Measurements from ENCODE around the gene GIPC2.
"Not testable (repeated sequence)": the region's sequence is repeated elsewhere in the genome, so short reads cannot be mapped to it uniquely, and the experiment has no call there.

The GIPC2 gene

GRCh38 chr1:78104322-78104721 lies 58.6 kb downstream of the GIPC2 start:
- Histone ChIP-seq H3K27me3 (no peaks in the 10 kb centered on the region), H3K4me3 (ENCODE audit: low read depth, low read length) (no peak overlapping the region), H3K36me3 (no peaks in the 10 kb centered on the region), H3K4me1 (no peaks in the 10 kb centered on the region), H3K9me3 (no peaks in the 10 kb centered on the region)
- TF ChIP-seq CTCF (IDR thresholded peaks at IDR 0.05; ENCODE audit: low read depth, low read length), result no peak
- no peak for DNase-seq

GRCh38 chr1:78109659-78110058 lies 63.9 kb downstream of the GIPC2 start:
- H3K4me3 ChIP-seq (ENCODE audit: low read depth, low read length); DNase-seq; H3K9me3 ChIP-seq; H3K36me3 ChIP-seq; H3K4me1 ChIP-seq; H3K27me3 ChIP-seq: not testable (repeated sequence)

- no peak overlapping the region for H3K4me3 ChIP-seq (ENCODE audit: low read depth, low read length)
- H3K36me3 ChIP-seq, result no peaks in the 10 kb centered on the region
- TF ChIP-seq CTCF (IDR thresholded peaks at IDR 0.05; ENCODE audit: low read depth, low read length), result no peak
- DNase-seq, result no peak
- no peaks in the 10 kb centered on the region for H3K9me3 ChIP-seq
- no peaks in the 10 kb centered on the region for H3K4me1 ChIP-seq
- no peaks in the 10 kb centered on the region for H3K27me3 ChIP-seq
Observed at GRCh38 chr1:78113156-78113916, 67.6 kb downstream of the GIPC2 start.

- Histone ChIP-seq H3K4me1 (no peaks in the 10 kb centered on the region), H3K36me3 (no peaks in the 10 kb centered on the region), H3K27me3 (no peaks in the 10 kb centered on the region), H3K4me3 (ENCODE audit: low read depth, low read length) (no peak overlapping the region), H3K9me3 (no peaks in the 10 kb centered on the region)
- peak; percentile 72 for TF ChIP-seq CTCF (IDR thresholded peaks at IDR 0.05; ENCODE audit: low read depth, low read length)
- peak; percentile 38 for DNase-seq
Observed at GRCh38 chr1:78114034-78114956, 68.5 kb downstream of the GIPC2 start.

- DNase-seq, result not testable (repeated sequence)
Observed at GRCh38 chr1:78120485-78120884, 74.7 kb downstream of the GIPC2 start.

GRCh38 chr1:78121710-78122109 lies 75.9 kb downstream of the GIPC2 start:
- no peak for DNase-seq

More at GRCh38 chr1:78120485-78120884, 74.7 kb downstream of the GIPC2 start:
- H3K27me3 ChIP-seq; H3K9me3 ChIP-seq; H3K4me3 ChIP-seq (ENCODE audit: low read depth, low read length); H3K4me1 ChIP-seq; H3K36me3 ChIP-seq: not testable (repeated sequence)

More at GRCh38 chr1:78121710-78122109, 75.9 kb downstream of the GIPC2 start:
- Histone ChIP-seq H3K4me3 (ENCODE audit: low read depth, low read length) (no peak overlapping the region), H3K27me3 (no peaks in the 10 kb centered on the region), H3K36me3 (no peaks in the 10 kb centered on the region), H3K9me3 (no peaks in the 10 kb centered on the region), H3K4me1 (no peaks in the 10 kb centered on the region)
- TF ChIP-seq CTCF (IDR thresholded peaks at IDR 0.05; ENCODE audit: low read depth, low read length), result no peak
